NK-92 (cell line): ENCODE data around the gene RAB1B.

ENCODE experiments used
- DNase-seq: peaks from one replicate; lab custom pipeline; 2025; ENCODE audit not compliant: unreplicated experiment; lab: John Stamatoyannopoulos, UW

Gene RAB1B

GRCh38 chr11:66282468-66283455, 14.3 kb downstream of the RAB1B start:
- DNase-seq: peak; percentile 94

GRCh38 chr11:66283461-66284105, 15.1 kb downstream of the RAB1B start:
- DNase-seq: no peak

GRCh38 chr11:66284526-66285078, 16.2 kb downstream of the RAB1B start:
- DNase-seq: no peak

- no peak for DNase-seq
Observed at GRCh38 chr11:66285250-66285947, 17.0 kb downstream of the RAB1B start.

GRCh38 chr11:66286699-66287098, 18.3 kb downstream of the RAB1B start:
- no peak for DNase-seq

- no peak for DNase-seq
Observed at GRCh38 chr11:66287211-66287888, 18.9 kb downstream of the RAB1B start.

GRCh38 chr11:66287889-66288670, 19.6 kb downstream of the RAB1B start:
- DNase-seq: no peak

GRCh38 chr11:66288671-66289547, 20.5 kb downstream of the RAB1B start, which contains the start of gene YIF1A:
Gene YIF1A, minus strand, starts transcription at chr11:66289143. Its CDS starts 158 bp downstream, at chr11:66288985.
- peak; percentile 97 for DNase-seq

GRCh38 chr11:66289548-66290329, 21.3 kb downstream of the RAB1B start:
- DNase-seq: no peak

- no peak for DNase-seq
Observed at GRCh38 chr11:66290330-66290621, 21.8 kb downstream of the RAB1B start.

- no peak for DNase-seq
Observed at GRCh38 chr11:66291303-66291705, 22.9 kb downstream of the RAB1B start.

- DNase-seq: no peak
Observed at GRCh38 chr11:66291706-66292542, 23.5 kb downstream of the RAB1B start, which contains the start of gene TMEM151A. Gene TMEM151A, plus strand, starts transcription at chr11:66291894. Its CDS starts 120 bp downstream, at chr11:66292014.

GRCh38 chr11:66292543-66293332, 24.3 kb downstream of the RAB1B start:
- DNase-seq: no peak

- DNase-seq: no peak
Observed at GRCh38 chr11:66293352-66293751, 24.9 kb downstream of the RAB1B start.

- DNase-seq: no peak
Observed at GRCh38 chr11:66293777-66294625, 25.6 kb downstream of the RAB1B start.
